HCT116 (cell line): ENCODE results near the gene RHEB. TPM values are rescaled to one million over a fixed set of nuclear protein-coding genes. Genes with fewer than 3 reads are reported as not detected.

ENCODE experiments used
- ATAC-seq: fragments of 200-7000 bp; cut with Tn5 transposase; 2 replicates; pipeline ENCODE4 v1.9.1; 2020; ENCODE audit warnings: mild to moderate bottlenecking, moderate library complexity
- BruUV-seq: library from RNA; stranded (reverse); fragments of 400-500 nt; replicated peaks from 2 replicates; lab custom pipeline; 2021; lab: Mats Ljungman, UMichigan
- CTCF ChIA-PET: fragments of 300-600 bp; sonication (Branson Sonifier 250); formaldehyde crosslinking; loops from one replicate; lab custom pipeline; 2021; ENCODE audit warnings: antibody characterized with exemption; lab: Charles Lee
- POLR2A ChIA-PET: fragments of 300-600, 350-600 bp; sonication (Branson Sonifier 250); formaldehyde crosslinking; loops from one replicate; lab custom pipeline; 2021; ENCODE audit warnings: antibody characterized with exemption; lab: Charles Lee
- RAD21 ChIA-PET, 2 experiments: fragments of 300-600 bp; sonication (Branson Sonifier 250); formaldehyde crosslinking; loops; one replicate each; lab custom pipeline; 2023; ENCODE audit warnings: low total read pairs in 2 of 2; ENCODE audit not compliant: uncharacterized antibody in 2 of 2, unreplicated experiment in 2 of 2, low non-redundant PET in 1 of 2; lab: Charles Lee
- DNase-seq: peaks from one replicate; pipeline ENCODE4 v3.0.0-alpha.2; 2010; ENCODE audit warnings: low read depth, low spot score
- H2AFZ ChIP-seq: fragments of 200-600 bp; shearing (Covaris generic), sonication (generic); 2 replicates; pipeline ENCODE4 v1.6.1; 2017; ENCODE audit warnings: low read depth, mixed run types, mixed read lengths, antibody characterized with exemption, low read length; ENCODE audit not compliant: poor library complexity, severe bottlenecking
- H3K27ac ChIP-seq: 2 replicates; pipeline ENCODE4 v1.5.1; 2012; ENCODE audit warnings: low read depth, low read length
- H3K27me3 ChIP-seq: fragments of 200-600 bp; sonication (generic); 2 replicates; pipeline ENCODE4 v1.6.1; 2016; ENCODE audit warnings: mixed run types, low read length, mixed read lengths; ENCODE audit not compliant: insufficient read depth
- H3K36me3 ChIP-seq, 2 experiments: fragments of 200-500 bp in 1 of 2; fragments of 200-600 bp in 1 of 2; sonication (Bioruptor generic) in 1 of 2; sonication (generic) in 1 of 2; 2 replicates each; pipeline versions ENCODE4 v1.5.1 to v1.6.1; 2014 to 2016; ENCODE audit warnings: low read length in 2 of 2, inconsistent platforms in 1 of 2, mixed read lengths in 1 of 2, mixed run types in 1 of 2; ENCODE audit not compliant: insufficient read depth in 2 of 2, control insufficient read depth in 1 of 2
- H3K4me1 ChIP-seq, 2 experiments: fragments of 200-600 bp in 1 of 2; sonication (generic) in 1 of 2; 2 replicates each; pipeline versions ENCODE4 v1.5.1 to v1.6.1; 2012 to 2017; ENCODE audit warnings: low read length in 2 of 2, inconsistent platforms in 1 of 2, mild to moderate bottlenecking in 1 of 2, mixed read lengths in 1 of 2, mixed run types in 1 of 2, moderate library complexity in 1 of 2; ENCODE audit not compliant: insufficient read depth in 2 of 2, control insufficient read depth in 1 of 2
- H3K4me2 ChIP-seq: fragments of 200-600 bp; sonication (generic); 2 replicates; pipeline ENCODE4 v1.6.1; 2017; ENCODE audit warnings: mixed run types, low read length, mixed read lengths
- H3K4me3 ChIP-seq, 2 experiments: fragments of 200-600 bp in 1 of 2; sonication (generic) in 1 of 2; replicated peaks in 1 of 2; 2 replicates each; pipeline ENCODE4 v1.5.1; 2011 to 2016; ENCODE audit warnings: low read length in 2 of 2, control low read depth in 1 of 2, low read depth in 1 of 2, mild to moderate bottlenecking in 1 of 2, mixed read lengths in 1 of 2, mixed run types in 1 of 2
- H3K79me2 ChIP-seq: fragments of 200-600 bp; sonication (generic); 2 replicates; pipeline ENCODE4 v1.6.1; 2017; ENCODE audit warnings: mild to moderate bottlenecking, mixed run types, low read length, moderate library complexity, mixed read lengths; ENCODE audit not compliant: insufficient read depth
- H3K9ac ChIP-seq: fragments of 200-600 bp; sonication (generic); 2 replicates; pipeline ENCODE4 v1.6.1; 2016; ENCODE audit warnings: low read length, mixed read lengths
- H3K9me2 ChIP-seq: fragments of 200-600 bp; sonication (generic), shearing (Covaris generic); 2 replicates; pipeline ENCODE4 v1.6.1; 2017; ENCODE audit warnings: mixed run types, mild to moderate bottlenecking, moderate library complexity; ENCODE audit not compliant: insufficient read depth
- H3K9me3 ChIP-seq, 2 experiments: fragments of 200-500 bp in 1 of 2; fragments of 200-600 bp in 1 of 2; sonication (Bioruptor generic) in 1 of 2; sonication (generic) in 1 of 2; 2 replicates each; pipeline ENCODE4 v1.6.1; 2014 to 2017; ENCODE audit warnings: low read length in 2 of 2, mixed read lengths in 2 of 2, inconsistent platforms in 1 of 2, low read depth in 1 of 2, mild to moderate bottlenecking in 1 of 2, mixed run types in 1 of 2, moderate library complexity in 1 of 2; ENCODE audit not compliant: control insufficient read depth in 1 of 2, insufficient read depth in 1 of 2
- H4K20me1 ChIP-seq: fragments of 200-600 bp; sonication (generic), shearing (Covaris generic); 2 replicates; pipeline ENCODE4 v1.6.1; 2017; ENCODE audit warnings: mixed run types, mild to moderate bottlenecking, moderate library complexity; ENCODE audit not compliant: insufficient read depth
- CBX3 ChIP-seq: IDR thresholded peaks from 2 replicates; pipeline ENCODE4 v1.6.1; 2012; ENCODE audit warnings: low read depth
- CEBPB ChIP-seq: IDR thresholded peaks from 2 replicates; pipeline ENCODE4 v1.6.1; 2012; ENCODE audit warnings: low read depth
- EGR1 ChIP-seq: IDR thresholded peaks from 2 replicates; pipeline ENCODE4 v1.6.1; 2012; ENCODE audit warnings: low read depth
- ELF1 ChIP-seq: IDR thresholded peaks from 2 replicates; pipeline ENCODE4 v1.6.1; 2012; ENCODE audit warnings: low read depth, borderline replicate concordance
- EZH2 ChIP-seq: fragments of 200-600 bp; sonication (generic); IDR thresholded peaks from 2 replicates; pipeline ENCODE4 v1.6.1; 2017; ENCODE audit warnings: antibody characterized with exemption, mixed run types
- EZH2phosphoT487 ChIP-seq: fragments of 200-600 bp; IDR thresholded peaks from 2 replicates; pipeline ENCODE4 v1.6.1; 2018; ENCODE audit warnings: antibody characterized with exemption, borderline replicate concordance
- POLR2AphosphoS5 ChIP-seq: IDR thresholded peaks from 2 replicates; pipeline ENCODE4 v1.6.1; 2011; ENCODE audit warnings: mild to moderate bottlenecking, low read depth, low read length, moderate library complexity
- RAD21 ChIP-seq: IDR thresholded peaks from 2 replicates; pipeline ENCODE4 v1.6.1; 2012; ENCODE audit warnings: low read depth, mild to moderate bottlenecking
- SRF ChIP-seq: IDR thresholded peaks from 2 replicates; pipeline ENCODE4 v1.6.1; 2012; ENCODE audit warnings: low read depth
- YY1 ChIP-seq: IDR thresholded peaks from 2 replicates; pipeline ENCODE4 v1.6.1; 2011; ENCODE audit warnings: low read length, low read depth, moderate library complexity, mild to moderate bottlenecking; ENCODE audit not compliant: insufficient replicate concordance; ENCODE audit errors: extremely low read depth
- ZBTB33 ChIP-seq: IDR thresholded peaks from 2 replicates; pipeline ENCODE4 v1.6.1; 2011; ENCODE audit warnings: mild to moderate bottlenecking, low read length, moderate library complexity; ENCODE audit not compliant: insufficient replicate concordance; ENCODE audit errors: extremely low read depth
- ZNF274 ChIP-seq: fragments of 200-500 bp; sonication (Bioruptor generic); IDR thresholded peaks from 2 replicates; pipeline ENCODE4 v1.6.1; 2014; ENCODE audit warnings: mild to moderate bottlenecking, low read depth, low read length, inconsistent platforms
- intact Hi-C: fragments of 100-400 bp; cut with micrococcal nuclease; formaldehyde crosslinking; loops from 2 replicates; pipeline ENCODE4 v1.10.0; 2022
- total RNA-seq: library from RNA; stranded (reverse); gene quantifications from one replicate; pipeline ENCODE4 v1.2.1, GENCODE V29; 2021; ENCODE audit not compliant: unreplicated experiment
- TF ChIP-seq, protein P1 (sequence below), 3 experiments: fragments of 200-600 bp in 1 of 3; sonication (generic) in 1 of 3; IDR thresholded peaks in 2 of 3; conservative IDR thresholded peaks in 1 of 3; 2 replicates each; pipeline ENCODE4 v1.5.1; 2012 to 2017; ENCODE audit warnings: low read depth in 2 of 3, low read length in 2 of 3, antibody characterized with exemption in 1 of 3, borderline replicate concordance in 1 of 3, control low read depth in 1 of 3, mild to moderate bottlenecking in 1 of 3, mixed read lengths in 1 of 3, mixed run types in 1 of 3, moderate library complexity in 1 of 3; ENCODE audit not compliant: insufficient read depth in 1 of 3

RHEB gene
- total RNA-seq, 1 experiment from 2014 or later: 114 TPM

DNA sequence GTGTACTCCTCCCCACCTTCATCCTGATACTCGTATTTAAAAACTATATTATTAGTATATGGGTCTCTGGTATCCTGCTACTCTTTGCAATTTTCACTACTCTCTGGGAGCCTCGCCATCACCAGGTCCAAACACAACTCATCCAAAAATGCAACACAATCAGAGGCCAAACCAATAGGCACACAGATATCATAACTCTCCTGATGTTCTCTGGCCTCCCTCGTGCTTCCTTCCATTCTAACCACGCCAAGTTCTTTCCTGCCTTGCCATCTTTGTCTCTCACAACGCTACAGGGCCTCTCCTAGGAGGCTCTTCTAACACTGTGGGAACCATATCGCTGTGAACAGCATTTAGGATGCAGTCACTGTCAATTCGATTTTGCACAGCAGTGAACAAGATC is 7.3 kb downstream of the RHEB start:
- H3K9me3 ChIP-seq: no peaks in the 10 kb centered on the region
- DNase-seq: no peak
- H3K4me2 ChIP-seq: no peak overlapping the region
- H3K36me3 ChIP-seq: no peaks in the 10 kb centered on the region
- peaks cover 67% of the 10 kb centered on the region for H4K20me1 ChIP-seq
- no peak for ATAC-seq
- H3K4me1 ChIP-seq: peaks cover 8 to 34% of the 10 kb centered on the region in 2 experiments
- BruUV-seq: no TSS peak
- no peaks in the 10 kb centered on the region for H3K9me2 ChIP-seq
- no peak overlapping the region for H2AFZ ChIP-seq
- TF ChIP-seq EZH2 (no peak), YY1 (no peak), ELF1 (no peak), ZNF274 (no peak), CBX3 (no peak), POLR2AphosphoS5 (no peak), ZBTB33 (no peak), SRF (no peak), EZH2phosphoT487 (no peak), EGR1 (no peak), CEBPB (no peak), RAD21 (no peak)
- TF ChIP-seq, protein P1, sequence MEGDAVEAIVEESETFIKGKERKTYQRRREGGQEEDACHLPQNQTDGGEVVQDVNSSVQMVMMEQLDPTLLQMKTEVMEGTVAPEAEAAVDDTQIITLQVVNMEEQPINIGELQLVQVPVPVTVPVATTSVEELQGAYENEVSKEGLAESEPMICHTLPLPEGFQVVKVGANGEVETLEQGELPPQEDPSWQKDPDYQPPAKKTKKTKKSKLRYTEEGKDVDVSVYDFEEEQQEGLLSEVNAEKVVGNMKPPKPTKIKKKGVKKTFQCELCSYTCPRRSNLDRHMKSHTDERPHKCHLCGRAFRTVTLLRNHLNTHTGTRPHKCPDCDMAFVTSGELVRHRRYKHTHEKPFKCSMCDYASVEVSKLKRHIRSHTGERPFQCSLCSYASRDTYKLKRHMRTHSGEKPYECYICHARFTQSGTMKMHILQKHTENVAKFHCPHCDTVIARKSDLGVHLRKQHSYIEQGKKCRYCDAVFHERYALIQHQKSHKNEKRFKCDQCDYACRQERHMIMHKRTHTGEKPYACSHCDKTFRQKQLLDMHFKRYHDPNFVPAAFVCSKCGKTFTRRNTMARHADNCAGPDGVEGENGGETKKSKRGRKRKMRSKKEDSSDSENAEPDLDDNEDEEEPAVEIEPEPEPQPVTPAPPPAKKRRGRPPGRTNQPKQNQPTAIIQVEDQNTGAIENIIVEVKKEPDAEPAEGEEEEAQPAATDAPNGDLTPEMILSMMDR (IDR thresholded peaks at IDR 0.05 in 2 of 3, conservative IDR thresholded peaks at IDR 0.05 in 1 of 3; ENCODE audit: borderline replicate concordance in 1 of 3, insufficient read depth in 1 of 3, low read depth in 2 of 3, low read length in 2 of 3): no peak
- H3K27me3 ChIP-seq: no peaks in the 10 kb centered on the region
- no peak overlapping the region for H3K27ac ChIP-seq
- H3K79me2 ChIP-seq: peaks cover 100% of the 10 kb centered on the region
- H3K9ac ChIP-seq: no peak overlapping the region
- no peak overlapping the region for H3K4me3 ChIP-seq
- POLR2A ChIA-PET: no interaction called here
- CTCF ChIA-PET: no interaction called here
- intact Hi-C loops: no loop called here
- RAD21 ChIA-PET: no interaction called here
